Left lung (tissue), 10 donors: Measurements from ENCODE around the gene ZNF655. TPM values are rescaled to one million over a fixed set of nuclear protein-coding genes. Genes with fewer than 3 reads are reported as not detected.

ENCODE experiments used
- ATAC-seq: fragments of 200-7000 bp; cut with Tn5 transposase; one replicate; pipeline ENCODE4 v1.9.1; 2020; ENCODE audit warnings: moderate library complexity
- DNase-seq, 4 donors: peaks; one replicate each; pipeline ENCODE4 v3.0.0-alpha.2; 2013 to 2020
- H3K27ac ChIP-seq, 2 donors: fragments of 200-600 bp; sonication (generic) in 1 of 2; one replicate each; pipeline versions ENCODE4 v1.5.0 to v1.8.0; 2020 to 2021
- H3K27me3 ChIP-seq, 2 donors: fragments of 200-600 bp; sonication (generic) in 1 of 2; one replicate each; pipeline versions ENCODE4 v1.5.0 to v1.8.0; 2020 to 2021
- H3K36me3 ChIP-seq, 2 donors: fragments of 200-600 bp; sonication (generic) in 1 of 2; one replicate each; pipeline versions ENCODE4 v1.5.0 to v1.8.0; 2020 to 2021
- H3K4me1 ChIP-seq, 2 donors: fragments of 200-600 bp; one replicate each; pipeline ENCODE4 v1.8.0; 2021
- H3K4me3 ChIP-seq, 2 donors: fragments of 200-600 bp; sonication (generic) in 1 of 2; one replicate each; pipeline versions ENCODE4 v1.5.0 to v1.8.0; 2020 to 2021; ENCODE audit warnings: mild to moderate bottlenecking in 1 of 2
- H3K9me3 ChIP-seq, 2 donors: fragments of 200-600 bp; sonication (generic) in 1 of 2; one replicate each; pipeline versions ENCODE4 v1.5.0 to v1.8.0; 2020 to 2021
- CTCF ChIP-seq, 2 donors: fragments of 200-600 bp; sonication (generic) in 1 of 2; IDR thresholded peaks; one replicate each; pipeline versions ENCODE4 v1.5.0 to v1.8.0; 2021; ENCODE audit warnings: antibody characterized with exemption in 2 of 2
- intact Hi-C, 2 donors: fragments of 100-400 bp; cut with DNase I; formaldehyde crosslinking; loops; one replicate each; pipeline versions ENCODE4 v1.11.2 to v1.14.2; 2022
- polyA plus RNA-seq, 6 donors: library from polyadenylated mRNA; unstranded; fragments of 120-200 nt; gene quantifications; one replicate each; pipeline ENCODE4 v1.2.1, GENCODE V29; 2013; ENCODE audit not compliant: insufficient read length in 6 of 6
- total RNA-seq, 2 donors: library from RNA; stranded (reverse); fragmentation: NEBNext Ultra II Directional; extraction: Animal tissue kit (Norgen Biotek cat#: 25700); gene quantifications; one replicate each; pipeline ENCODE4 v1.2.1, GENCODE V29; 2021
- donor health status: DM: no; HTN: yes; CAD: no.
- donor health status: DM: no; HTN: no; CAD: no.

The ZNF655 gene
- total and polyA plus RNA-seq, 8 donors: 56.0 to 107 (median 95.0) TPM

- peaks cover 14 to 76% of the 10 kb centered on the region in 2 donors for H3K4me1 ChIP-seq
- peak overlapping the region; percentile 88 to 95 for H3K4me3 ChIP-seq
- no peak for DNase-seq
- H3K36me3 ChIP-seq: peaks cover 0 to 53% of the 10 kb centered on the region in 2 donors
- H3K9me3 ChIP-seq: no peaks in the 10 kb centered on the region
- H3K27me3 ChIP-seq: no peaks in the 10 kb centered on the region
- TF ChIP-seq CTCF (IDR thresholded peaks at IDR 0.05): no peak
- intact Hi-C loops: no loop called here
- peak overlapping the region; percentile 96 to 99 for H3K27ac ChIP-seq
- ATAC-seq: no peak
Measured at GRCh38 chr7:99559175-99559915, 903 bp downstream of the ZNF655 start.

- H3K4me3 ChIP-seq: no peak overlapping the region
- ATAC-seq (no peak), DNase-seq (no peak)
- no peak for TF ChIP-seq CTCF (IDR thresholded peaks at IDR 0.05)
- no peaks in the 10 kb centered on the region for H3K9me3 ChIP-seq
- peaks cover 0 to 62% of the 10 kb centered on the region in 2 donors for H3K36me3 ChIP-seq
- peak overlapping the region in 1 of 2 donors; percentile 51 for H3K27ac ChIP-seq
- no peaks in the 10 kb centered on the region for H3K27me3 ChIP-seq
- H3K4me1 ChIP-seq: peaks cover 14 to 66% of the 10 kb centered on the region in 2 donors
- intact Hi-C loops: no loop called here
Measured at GRCh38 chr7:99560834-99561736, 2.6 kb downstream of the ZNF655 start.

GRCh38 chr7:99561737-99562051 is 3.3 kb downstream of the ZNF655 start:
- Histone ChIP-seq H3K4me1 (peaks cover 14 to 62% of the 10 kb centered on the region in 2 donors), H3K36me3 (peaks cover 0 to 64% of the 10 kb centered on the region in 2 donors), H3K27me3 (no peaks in the 10 kb centered on the region), H3K27ac (peak overlapping the region in 1 of 2 donors; percentile 51), H3K9me3 (no peaks in the 10 kb centered on the region), H3K4me3 (no peak overlapping the region)
- ATAC-seq (no peak), DNase-seq (no peak)
- TF ChIP-seq CTCF (IDR thresholded peaks at IDR 0.05): no peak
- intact Hi-C loops: no loop called here

- no peak for TF ChIP-seq CTCF (IDR thresholded peaks at IDR 0.05)
- Histone ChIP-seq H3K27ac (peak overlapping the region in 1 of 2 donors; percentile 51), H3K4me1 (peaks cover 11 to 57% of the 10 kb centered on the region in 2 donors), H3K27me3 (no peaks in the 10 kb centered on the region), H3K4me3 (no peak overlapping the region), H3K9me3 (no peaks in the 10 kb centered on the region), H3K36me3 (peaks cover 0 to 69% of the 10 kb centered on the region in 2 donors)
- no peak for ATAC-seq
- no peak for DNase-seq
- intact Hi-C loops: no loop called here
Measured at GRCh38 chr7:99562114-99562784, 3.8 kb downstream of the ZNF655 start.
